BE2C (cell line): Measurements from ENCODE around the gene SLC22A23.

Experiments used
- DNase-seq: peaks from one replicate; pipeline ENCODE4 v3.0.0-alpha.2; 2020
- H3K27me3 ChIP-seq: fragments of 250-450 bp; sonication (Bioruptor Pico); 2 replicates; pipeline ENCODE4 v1.5.1; 2020; ENCODE audit warnings: mild to moderate bottlenecking
- H3K36me3 ChIP-seq: fragments of 250-450 bp; sonication (Bioruptor Pico); 2 replicates; pipeline ENCODE4 v1.5.1; 2020; ENCODE audit warnings: mild to moderate bottlenecking
- H3K4me1 ChIP-seq: fragments of 250-450 bp; sonication (Bioruptor Pico); 2 replicates; pipeline ENCODE4 v1.5.1; 2020
- H3K4me3 ChIP-seq: 2 replicates; pipeline ENCODE4 v1.5.1; 2011; ENCODE audit warnings: low read depth, low read length
- H3K9me3 ChIP-seq: fragments of 250-450 bp; sonication (Bioruptor Pico); 2 replicates; pipeline ENCODE4 v1.5.1; 2020
- CTCF ChIP-seq: IDR thresholded peaks from 2 replicates; pipeline ENCODE4 v1.5.1; 2012; ENCODE audit warnings: mild to moderate bottlenecking, low read depth, low read length

SLC22A23 gene

DNA sequence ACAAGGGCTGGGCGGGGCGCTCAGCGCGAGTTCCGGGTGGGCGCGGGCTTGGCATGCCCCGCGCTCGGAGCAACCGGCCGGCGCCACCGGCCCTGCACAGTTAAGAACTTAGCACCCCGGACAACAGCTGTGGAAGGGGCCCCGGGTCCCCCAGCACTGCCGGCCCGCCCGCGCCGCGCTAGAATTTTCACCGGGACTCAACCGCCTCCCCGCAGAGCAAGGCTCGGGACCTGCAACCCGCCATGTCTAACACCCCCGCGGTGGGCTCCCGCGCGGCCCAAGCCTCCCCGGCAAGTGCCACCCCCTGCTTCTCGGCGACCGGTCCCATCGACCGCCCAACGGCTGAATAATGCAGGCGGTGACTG lies 203.3 kb downstream of the SLC22A23 start:
- no peaks in the 10 kb centered on the region for H3K36me3 ChIP-seq
- H3K4me3 ChIP-seq: no peak overlapping the region
- peaks cover 7% of the 10 kb centered on the region for H3K4me1 ChIP-seq
- no peak for TF ChIP-seq CTCF
- H3K9me3 ChIP-seq: no peaks in the 10 kb centered on the region
- no peak for DNase-seq
- H3K27me3 ChIP-seq: no peaks in the 10 kb centered on the region

DNA sequence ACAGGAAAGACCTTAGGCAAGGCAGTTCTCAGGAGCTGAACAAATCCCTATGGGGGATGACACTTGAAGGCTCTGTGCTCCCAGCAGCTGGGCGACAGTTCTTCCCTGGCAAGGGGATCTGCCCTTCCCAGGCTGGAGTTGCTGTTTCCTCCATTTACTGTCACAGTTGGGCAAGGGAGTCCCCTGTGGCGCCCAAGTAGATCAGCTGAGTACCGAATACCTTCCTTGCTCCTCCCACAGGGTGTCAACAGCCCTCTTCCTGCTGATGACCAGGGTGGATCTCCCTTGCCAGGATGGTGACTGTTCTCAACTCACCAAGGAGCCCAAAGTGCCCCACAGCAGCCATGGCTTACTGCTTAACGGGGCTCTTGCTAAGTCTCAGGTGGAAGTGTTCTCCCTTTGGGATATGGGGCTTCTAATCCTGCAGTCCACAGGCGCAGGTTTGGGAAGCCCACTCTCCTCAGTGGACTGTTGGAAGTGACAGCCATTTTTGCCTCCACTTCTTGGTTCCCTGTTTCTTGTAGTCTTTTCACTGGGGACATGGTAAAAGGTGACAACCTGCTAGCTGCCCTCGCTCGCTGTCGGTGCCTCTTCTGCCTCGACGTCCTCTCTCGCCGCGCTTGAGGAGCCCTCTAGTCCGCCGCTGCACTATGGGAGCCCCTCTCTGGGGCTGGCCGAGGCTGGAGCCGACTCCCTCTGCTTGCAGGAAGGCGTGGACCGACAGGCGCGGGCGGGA lies 203.8 kb downstream of the SLC22A23 start:
- Histone ChIP-seq H3K4me3 (no peak overlapping the region), H3K4me1 (peaks cover 13% of the 10 kb centered on the region), H3K9me3 (no peaks in the 10 kb centered on the region), H3K36me3 (no peaks in the 10 kb centered on the region), H3K27me3 (no peaks in the 10 kb centered on the region)
- TF ChIP-seq CTCF: no peak
- DNase-seq: no peak

- H3K4me1 ChIP-seq: peaks cover 14% of the 10 kb centered on the region
- H3K9me3 ChIP-seq: no peaks in the 10 kb centered on the region
- no peak for DNase-seq
- no peak overlapping the region for H3K4me3 ChIP-seq
- no peaks in the 10 kb centered on the region for H3K27me3 ChIP-seq
- H3K36me3 ChIP-seq: no peaks in the 10 kb centered on the region
- TF ChIP-seq CTCF: no peak
These were observed 204.5 kb downstream of the SLC22A23 start for GRCh38 chr6:3252369-3252768.

GRCh38 chr6:3251462-3252314 lies 205.2 kb downstream of the SLC22A23 start:
- Histone ChIP-seq H3K4me1 (peaks cover 14% of the 10 kb centered on the region), H3K36me3 (no peaks in the 10 kb centered on the region), H3K9me3 (no peaks in the 10 kb centered on the region), H3K27me3 (no peaks in the 10 kb centered on the region), H3K4me3 (no peak overlapping the region)
- TF ChIP-seq CTCF: peak; percentile 98
- DNase-seq: peak; percentile 86

- no peaks in the 10 kb centered on the region for H3K9me3 ChIP-seq
- no peak for DNase-seq
- H3K36me3 ChIP-seq: no peaks in the 10 kb centered on the region
- no peak for TF ChIP-seq CTCF
- no peaks in the 10 kb centered on the region for H3K27me3 ChIP-seq
- H3K4me1 ChIP-seq: peaks cover 14% of the 10 kb centered on the region
- no peak overlapping the region for H3K4me3 ChIP-seq
These were observed 206.6 kb downstream of the SLC22A23 start for GRCh38 chr6:3250231-3250675.

DNA sequence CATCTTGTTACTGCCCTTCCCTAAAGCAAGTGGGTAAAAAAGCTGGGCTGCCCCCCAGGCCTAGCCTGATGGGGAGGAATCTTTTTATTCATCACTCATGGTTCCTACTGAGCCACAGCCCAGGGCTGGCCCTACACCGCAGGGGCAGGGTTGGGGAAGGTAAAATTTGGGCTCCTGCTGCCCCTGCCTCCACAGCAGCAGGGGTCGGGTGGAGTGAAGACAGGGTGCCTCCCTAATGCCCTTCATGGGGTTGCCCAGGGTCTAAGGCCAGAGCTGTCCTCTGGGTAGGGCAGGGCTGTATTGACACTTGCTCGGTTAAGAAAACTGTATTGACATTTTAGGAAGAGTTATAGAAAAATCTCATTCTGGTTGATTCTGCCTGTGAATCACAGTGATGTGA lies 207.0 kb downstream of the SLC22A23 start:
- peaks cover 14% of the 10 kb centered on the region for H3K4me1 ChIP-seq
- no peak overlapping the region for H3K4me3 ChIP-seq
- TF ChIP-seq CTCF: no peak
- H3K27me3 ChIP-seq: no peaks in the 10 kb centered on the region
- no peaks in the 10 kb centered on the region for H3K9me3 ChIP-seq
- H3K36me3 ChIP-seq: no peaks in the 10 kb centered on the region
- DNase-seq: no peak
